ENCODE measurements around the gene MON1A.

Gene MON1A

DNA sequence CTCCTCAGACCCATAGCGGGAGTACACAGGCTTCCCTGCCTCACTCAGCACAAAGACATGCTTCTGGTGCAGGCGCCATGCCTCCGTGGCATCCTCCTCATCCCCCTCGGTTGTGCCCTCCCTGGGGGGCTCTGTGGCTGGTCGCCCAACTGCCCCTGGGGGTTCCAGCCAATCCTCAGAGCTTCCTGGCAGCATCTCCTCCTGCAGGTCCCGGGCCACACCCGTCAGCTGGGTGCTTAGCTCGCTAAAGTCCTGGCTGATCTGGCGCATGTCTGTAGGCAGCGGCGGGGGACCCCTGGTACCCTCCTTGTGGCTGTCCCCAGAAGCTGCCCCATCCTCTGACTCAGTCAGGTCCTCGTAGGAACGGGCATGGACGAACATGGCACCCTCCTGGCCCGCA lies 18.0 kb downstream of the MON1A start:
- TF ChIP-seq BACH2 (CRISPR knock-in tag; IDR thresholded peaks at IDR 0.05; ENCODE audit: borderline replicate concordance) (no peak), ESRRG (CRISPR knock-in tag; IDR thresholded peaks at IDR 0.05) (no peak), RARB (CRISPR knock-in tag; IDR thresholded peaks at IDR 0.05) (no peak), ZC3H10 (CRISPR knock-in tag; IDR thresholded peaks at IDR 0.05) (no peak), ZNF565 (CRISPR knock-in tag; conservative IDR thresholded peaks at IDR 0.05; ENCODE audit: low read depth) (no peak), ZFP30 (CRISPR knock-in tag; IDR thresholded peaks at IDR 0.05) (no peak)
- TF ChIP-seq, protein P1, sequence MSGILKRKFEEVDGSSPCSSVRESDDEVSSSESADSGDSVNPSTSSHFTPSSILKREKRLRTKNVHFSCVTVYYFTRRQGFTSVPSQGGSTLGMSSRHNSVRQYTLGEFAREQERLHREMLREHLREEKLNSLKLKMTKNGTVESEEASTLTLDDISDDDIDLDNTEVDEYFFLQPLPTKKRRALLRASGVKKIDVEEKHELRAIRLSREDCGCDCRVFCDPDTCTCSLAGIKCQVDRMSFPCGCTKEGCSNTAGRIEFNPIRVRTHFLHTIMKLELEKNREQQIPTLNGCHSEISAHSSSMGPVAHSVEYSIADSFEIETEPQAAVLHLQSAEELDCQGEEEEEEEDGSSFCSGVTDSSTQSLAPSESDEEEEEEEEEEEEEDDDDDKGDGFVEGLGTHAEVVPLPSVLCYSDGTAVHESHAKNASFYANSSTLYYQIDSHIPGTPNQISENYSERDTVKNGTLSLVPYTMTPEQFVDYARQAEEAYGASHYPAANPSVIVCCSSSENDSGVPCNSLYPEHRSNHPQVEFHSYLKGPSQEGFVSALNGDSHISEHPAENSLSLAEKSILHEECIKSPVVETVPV (CRISPR knock-in tag; IDR thresholded peaks at IDR 0.05): no peak
- TF ChIP-seq, protein P2, sequence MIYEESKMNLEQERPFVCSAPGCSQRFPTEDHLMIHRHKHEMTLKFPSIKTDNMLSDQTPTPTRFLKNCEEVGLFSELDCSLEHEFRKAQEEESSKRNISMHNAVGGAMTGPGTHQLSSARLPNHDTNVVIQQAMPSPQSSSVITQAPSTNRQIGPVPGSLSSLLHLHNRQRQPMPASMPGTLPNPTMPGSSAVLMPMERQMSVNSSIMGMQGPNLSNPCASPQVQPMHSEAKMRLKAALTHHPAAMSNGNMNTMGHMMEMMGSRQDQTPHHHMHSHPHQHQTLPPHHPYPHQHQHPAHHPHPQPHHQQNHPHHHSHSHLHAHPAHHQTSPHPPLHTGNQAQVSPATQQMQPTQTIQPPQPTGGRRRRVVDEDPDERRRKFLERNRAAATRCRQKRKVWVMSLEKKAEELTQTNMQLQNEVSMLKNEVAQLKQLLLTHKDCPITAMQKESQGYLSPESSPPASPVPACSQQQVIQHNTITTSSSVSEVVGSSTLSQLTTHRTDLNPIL (CRISPR knock-in tag; IDR thresholded peaks at IDR 0.05; ENCODE audit: low read depth): no peak
- TF ChIP-seq, protein P3, sequence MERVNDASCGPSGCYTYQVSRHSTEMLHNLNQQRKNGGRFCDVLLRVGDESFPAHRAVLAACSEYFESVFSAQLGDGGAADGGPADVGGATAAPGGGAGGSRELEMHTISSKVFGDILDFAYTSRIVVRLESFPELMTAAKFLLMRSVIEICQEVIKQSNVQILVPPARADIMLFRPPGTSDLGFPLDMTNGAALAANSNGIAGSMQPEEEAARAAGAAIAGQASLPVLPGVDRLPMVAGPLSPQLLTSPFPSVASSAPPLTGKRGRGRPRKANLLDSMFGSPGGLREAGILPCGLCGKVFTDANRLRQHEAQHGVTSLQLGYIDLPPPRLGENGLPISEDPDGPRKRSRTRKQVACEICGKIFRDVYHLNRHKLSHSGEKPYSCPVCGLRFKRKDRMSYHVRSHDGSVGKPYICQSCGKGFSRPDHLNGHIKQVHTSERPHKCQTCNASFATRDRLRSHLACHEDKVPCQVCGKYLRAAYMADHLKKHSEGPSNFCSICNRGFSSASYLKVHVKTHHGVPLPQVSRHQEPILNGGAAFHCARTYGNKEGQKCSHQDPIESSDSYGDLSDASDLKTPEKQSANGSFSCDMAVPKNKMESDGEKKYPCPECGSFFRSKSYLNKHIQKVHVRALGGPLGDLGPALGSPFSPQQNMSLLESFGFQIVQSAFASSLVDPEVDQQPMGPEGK (CRISPR knock-in tag; IDR thresholded peaks at IDR 0.05; ENCODE audit: borderline replicate concordance): no peak
- no peak for ATAC-seq

DNA sequence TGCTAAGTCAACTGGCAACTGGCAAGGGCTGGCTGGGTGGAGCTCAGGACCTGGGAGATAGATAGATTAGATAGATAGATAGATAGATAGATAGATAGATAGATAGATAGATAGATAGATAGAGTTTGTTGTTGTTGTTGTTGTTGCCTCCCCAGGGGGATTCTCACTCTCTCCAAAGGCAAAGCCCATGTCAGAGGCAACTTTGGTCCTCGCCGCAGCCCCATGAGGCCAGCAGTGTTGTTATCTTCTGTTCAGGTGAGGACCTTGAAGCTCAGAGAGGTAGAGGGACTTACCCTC lies 18.5 kb downstream of the MON1A start:
- ATAC-seq: no peak
- TF ChIP-seq ESRRG (CRISPR knock-in tag; IDR thresholded peaks at IDR 0.05): no peak
- no peak for TF ChIP-seq RARB (CRISPR knock-in tag; IDR thresholded peaks at IDR 0.05)
- no peak for TF ChIP-seq BACH2 (CRISPR knock-in tag; IDR thresholded peaks at IDR 0.05; ENCODE audit: borderline replicate concordance)
- no peak for TF ChIP-seq PPARA (CRISPR knock-in tag; IDR thresholded peaks at IDR 0.05; ENCODE audit: borderline replicate concordance)
- no peak for TF ChIP-seq ZNF70 (CRISPR knock-in tag; IDR thresholded peaks at IDR 0.05)
- TF ChIP-seq, protein P2 (CRISPR knock-in tag; IDR thresholded peaks at IDR 0.05; ENCODE audit: low read depth): no peak
- TF ChIP-seq ISL1 (CRISPR knock-in tag; IDR thresholded peaks at IDR 0.05): no peak
- TF ChIP-seq GLIS3 (CRISPR knock-in tag; IDR thresholded peaks at IDR 0.05): no peak
- TF ChIP-seq ARNTL (CRISPR knock-in tag; IDR thresholded peaks at IDR 0.05; ENCODE audit: borderline replicate concordance, low read depth): no peak
- TF ChIP-seq ZNF8 (CRISPR knock-in tag; IDR thresholded peaks at IDR 0.05): no peak
- TF ChIP-seq ZNF565 (CRISPR knock-in tag; conservative IDR thresholded peaks at IDR 0.05; ENCODE audit: low read depth): no peak
- TF ChIP-seq ZFP3 (CRISPR knock-in tag; IDR thresholded peaks at IDR 0.05): no peak
- TF ChIP-seq, protein P3 (CRISPR knock-in tag; IDR thresholded peaks at IDR 0.05; ENCODE audit: borderline replicate concordance): no peak
- TF ChIP-seq ZFP30 (CRISPR knock-in tag; IDR thresholded peaks at IDR 0.05): no peak
- TF ChIP-seq OSR1 (CRISPR knock-in tag; IDR thresholded peaks at IDR 0.05): no peak

DNA sequence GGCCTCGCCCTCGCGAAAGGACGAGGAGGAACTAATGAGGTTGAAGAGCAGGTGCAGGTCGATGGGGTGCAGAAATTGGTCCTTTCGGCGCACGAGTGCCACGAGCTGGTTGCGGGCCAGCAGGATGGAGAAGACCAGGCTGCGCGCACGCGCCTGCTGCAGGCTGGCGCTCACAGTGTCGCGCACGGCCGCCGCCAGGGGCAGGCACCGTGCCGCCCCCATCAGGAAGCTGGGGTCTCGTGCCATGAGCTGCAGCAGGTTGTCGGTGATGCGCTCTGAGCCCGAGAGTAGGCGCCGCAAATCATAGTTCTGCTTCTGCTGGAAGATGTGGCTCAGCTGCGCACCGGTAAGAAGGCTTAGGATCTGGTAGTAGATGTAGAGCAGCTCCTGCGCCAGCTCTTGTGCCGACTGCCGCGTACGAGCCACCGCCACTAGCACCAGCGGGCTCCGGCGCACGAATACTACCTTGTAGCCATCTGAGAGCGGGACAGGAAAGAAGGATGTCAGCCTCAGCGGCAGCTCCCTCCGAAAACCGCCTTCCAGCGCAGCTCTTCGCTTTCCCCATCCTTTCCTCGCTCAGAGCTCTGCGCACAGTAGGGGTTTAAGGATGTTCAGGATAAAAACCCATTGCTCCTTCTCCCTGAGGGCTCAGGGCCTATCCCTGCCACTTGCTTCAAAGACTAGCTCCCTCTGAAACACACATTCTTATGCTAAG lies 19.0 kb downstream of the MON1A start:
- TF ChIP-seq TCF4 (CRISPR knock-in tag; IDR thresholded peaks at IDR 0.05; ENCODE audit: borderline replicate concordance): no peak
- TF ChIP-seq ZNF70 (CRISPR knock-in tag; IDR thresholded peaks at IDR 0.05): no peak
- TF ChIP-seq ZC3H10 (CRISPR knock-in tag; IDR thresholded peaks at IDR 0.05): no peak
- TF ChIP-seq ZFP30 (CRISPR knock-in tag; IDR thresholded peaks at IDR 0.05): no peak
- TF ChIP-seq CSDC2 (CRISPR knock-in tag; IDR thresholded peaks at IDR 0.05): no peak
- no peak for TF ChIP-seq RARB (CRISPR knock-in tag; IDR thresholded peaks at IDR 0.05)
- TF ChIP-seq, protein P1 (CRISPR knock-in tag; IDR thresholded peaks at IDR 0.05): no peak
- no peak for TF ChIP-seq ZNF8 (CRISPR knock-in tag; IDR thresholded peaks at IDR 0.05)
- TF ChIP-seq, protein P2 (CRISPR knock-in tag; IDR thresholded peaks at IDR 0.05; ENCODE audit: low read depth): no peak
- ATAC-seq: no peak

All from SK-N-SH treated with all-trans-retinoic acid at 6 μM for 48 hours (cell line).